Smooth muscle cell (in vitro differentiated cells): ENCODE data around the gene CPT1B. TPM values are rescaled to one million over a fixed set of nuclear protein-coding genes. Genes with fewer than 3 reads are reported as not detected.

Source experiments
- DNase-seq: peaks from one replicate; lab custom pipeline; 2025; ENCODE audit not compliant: unreplicated experiment; lab: John Stamatoyannopoulos, UW
- H2AFZ ChIP-seq: fragments of 200-600 bp; sonication (generic); 2 replicates; pipeline ENCODE4 v1.6.0; 2016; ENCODE audit warnings: antibody characterized with exemption, low read depth, mild to moderate bottlenecking
- H3F3A ChIP-seq: fragments of 200-600 bp; sonication (generic); 2 replicates; pipeline ENCODE4 v1.6.0; 2017; ENCODE audit warnings: antibody characterized with exemption, low read depth
- H3K27ac ChIP-seq: fragments of 200-600 bp; sonication (generic); 2 replicates; pipeline ENCODE4 v1.5.1; 2016; ENCODE audit warnings: low read depth, mild to moderate bottlenecking
- H3K27me3 ChIP-seq: fragments of 200-600 bp; sonication (generic); 2 replicates; pipeline ENCODE4 v1.6.1; 2016; ENCODE audit warnings: low read depth, mild to moderate bottlenecking
- H3K36me3 ChIP-seq: fragments of 200-600 bp; sonication (generic); 2 replicates; pipeline ENCODE4 v1.5.1; 2016; ENCODE audit warnings: low read depth
- H3K4me1 ChIP-seq: fragments of 200-600 bp; sonication (generic); 2 replicates; pipeline ENCODE4 v1.5.1; 2016; ENCODE audit warnings: low read depth
- H3K4me2 ChIP-seq: fragments of 200-600 bp; sonication (generic); 2 replicates; pipeline ENCODE4 v1.6.0; 2016; ENCODE audit warnings: mild to moderate bottlenecking
- H3K4me3 ChIP-seq: fragments of 200-600 bp; sonication (generic); 2 replicates; pipeline ENCODE4 v1.5.1; 2016; ENCODE audit warnings: mild to moderate bottlenecking
- H3K79me2 ChIP-seq: fragments of 200-600 bp; sonication (generic); 2 replicates; pipeline ENCODE4 v1.6.0; 2016; ENCODE audit warnings: low read depth, mild to moderate bottlenecking
- H3K9ac ChIP-seq: fragments of 200-600 bp; sonication (generic); 2 replicates; pipeline ENCODE4 v1.6.0; 2016; ENCODE audit warnings: low read depth
- H3K9me3 ChIP-seq: fragments of 200-600 bp; sonication (generic); replicated peaks from 2 replicates; pipeline ENCODE4 v1.5.1; 2016; ENCODE audit warnings: low read depth
- H4K20me1 ChIP-seq: fragments of 200-600 bp; sonication (generic); 2 replicates; pipeline ENCODE4 v1.6.0; 2016; ENCODE audit warnings: low read depth
- CTCF ChIP-seq: fragments of 200-600 bp; sonication (generic); IDR thresholded peaks from 2 replicates; pipeline ENCODE4 v1.5.1; 2017; ENCODE audit warnings: borderline replicate concordance, mild to moderate bottlenecking, antibody characterized with exemption; ENCODE audit not compliant: insufficient read depth, poor library complexity, severe bottlenecking
- WGBS: methylation state at CpG from one replicate; pipeline ENCODE4 v1.1.7; 2016; ENCODE audit warnings: low lambda C conversion rate; 5-methylcytosine and 5-hydroxymethylcytosine counted together
- polyA plus RNA-seq: library from polyadenylated mRNA; unstranded; fragments of >200 nt; fragmentation: Nextera tagmentation; extraction: Ambion mirVana; gene quantifications from 2 replicates; pipeline ENCODE4 v1.2.1, GENCODE V29; 2016
- total RNA-seq: library from RNA; depleted of rRNA; stranded (reverse); fragments of >200 nt; gene quantifications from 2 replicates; pipeline ENCODE4 v1.2.3, GENCODE V29; 2014

The CPT1B gene
- total and polyA plus RNA-seq, 2 experiments from 2014 or later = 19.3 to 20.7 TPM

GRCh38 chr22:50600538-50600937 is 22.3 kb upstream of the CPT1B start, which contains the start of gene MAPK8IP2:
MAPK8IP2 (plus strand) TSS chr22:50600793; CDS start chr22:50600819, 26 bp downstream.
- Histone ChIP-seq H4K20me1 (no peaks in the 10 kb centered on the region), H3K9me3 (no peaks in the 10 kb centered on the region), H2AFZ (no peak within 1 kb of the TSS), H3K36me3 (no peaks in the 10 kb centered on the region), H3K27me3 (peaks cover 51% of the 10 kb centered on the region), H3K79me2 (no peaks in the 10 kb centered on the region), H3K4me2 (peak within 1 kb of the TSS; percentile 88), H3K4me3 (peak within 1 kb of the TSS; percentile 39), H3K9ac (no peak within 1 kb of the TSS), H3K4me1 (peaks cover 5% of the 10 kb centered on the region), H3K27ac (no peak within 1 kb of the TSS), H3F3A (no peaks in the 10 kb centered on the region)
- no CpG with 5 or more reads among the region's 61 CpGs for WGBS
- TF ChIP-seq CTCF = no peak
- DNase-seq = no peak

GRCh38 chr22:50599816-50600455 is 21.7 kb upstream of the CPT1B start:
- H3K4me2 ChIP-seq = peak overlapping the region; percentile 88
- no peaks in the 10 kb centered on the region for H3K9me3 ChIP-seq
- H2AFZ ChIP-seq = no peak overlapping the region
- H3K79me2 ChIP-seq = no peaks in the 10 kb centered on the region
- H3F3A ChIP-seq = no peaks in the 10 kb centered on the region
- H3K4me3 ChIP-seq = peak overlapping the region; percentile 39
- peaks cover 47% of the 10 kb centered on the region for H3K27me3 ChIP-seq
- DNase-seq = peak; percentile 34
- no peak overlapping the region for H3K9ac ChIP-seq
- H3K36me3 ChIP-seq = no peaks in the 10 kb centered on the region
- H3K27ac ChIP-seq = no peak overlapping the region
- WGBS = 36% methylated on average over 33 of the region's 52 CpGs
- H4K20me1 ChIP-seq = no peaks in the 10 kb centered on the region
- TF ChIP-seq CTCF = no peak
- peaks cover 5% of the 10 kb centered on the region for H3K4me1 ChIP-seq

GRCh38 chr22:50597097-50597496 is 18.9 kb upstream of the CPT1B start:
- no peaks in the 10 kb centered on the region for H4K20me1 ChIP-seq
- no peak overlapping the region for H2AFZ ChIP-seq
- no peaks in the 10 kb centered on the region for H3K36me3 ChIP-seq
- no peak overlapping the region for H3K27ac ChIP-seq
- DNase-seq = no peak
- WGBS = 88% methylated on average over 5 of the region's 5 CpGs
- no peaks in the 10 kb centered on the region for H3K79me2 ChIP-seq
- peaks cover 22% of the 10 kb centered on the region for H3K27me3 ChIP-seq
- no peak overlapping the region for H3K9ac ChIP-seq
- peaks cover 5% of the 10 kb centered on the region for H3K4me1 ChIP-seq
- no peak overlapping the region for H3K4me3 ChIP-seq
- H3K9me3 ChIP-seq = no peaks in the 10 kb centered on the region
- H3K4me2 ChIP-seq = no peak overlapping the region
- no peak for TF ChIP-seq CTCF
- no peaks in the 10 kb centered on the region for H3F3A ChIP-seq

- Histone ChIP-seq H3K27ac (no peak overlapping the region), H2AFZ (no peak overlapping the region), H3K79me2 (no peaks in the 10 kb centered on the region), H3K4me2 (no peak overlapping the region), H3K36me3 (no peaks in the 10 kb centered on the region), H3K27me3 (peaks cover 9% of the 10 kb centered on the region), H3F3A (no peaks in the 10 kb centered on the region), H3K9ac (no peak overlapping the region), H3K9me3 (no peaks in the 10 kb centered on the region), H3K4me1 (no peaks in the 10 kb centered on the region), H3K4me3 (no peak overlapping the region), H4K20me1 (no peaks in the 10 kb centered on the region)
- TF ChIP-seq CTCF = no peak
- 72% methylated on average over 3 of the region's 3 CpGs for WGBS
- no peak for DNase-seq
Observed at GRCh38 chr22:50595189-50595588, 17.0 kb upstream of the CPT1B start.
